Cardiac fibroblast (primary cell): ENCODE measurements around the gene ACBD6.

ENCODE experiments used
- DNase-seq, 2 donors: peaks; one replicate each; pipeline versions ENCODE4 v3.0.0 to v3.0.0-alpha.2; 2010; ENCODE audit warnings: low read depth in 2 of 2
- H3K4me3 ChIP-seq, 2 donors: replicated peaks in 1 of 2; 1 replicate in 1 of 2; 2 replicates in 1 of 2; pipeline ENCODE4 v1.5.1; 2011; ENCODE audit warnings: low read depth in 2 of 2, low read length in 2 of 2, mild to moderate bottlenecking in 2 of 2, moderate library complexity in 1 of 2
- TF ChIP-seq, protein P1 (sequence below): IDR thresholded peaks from one replicate; pipeline ENCODE4 v1.5.1; 2011; ENCODE audit warnings: low read depth, mild to moderate bottlenecking, low read length, inconsistent platforms

ACBD6 gene

DNA sequence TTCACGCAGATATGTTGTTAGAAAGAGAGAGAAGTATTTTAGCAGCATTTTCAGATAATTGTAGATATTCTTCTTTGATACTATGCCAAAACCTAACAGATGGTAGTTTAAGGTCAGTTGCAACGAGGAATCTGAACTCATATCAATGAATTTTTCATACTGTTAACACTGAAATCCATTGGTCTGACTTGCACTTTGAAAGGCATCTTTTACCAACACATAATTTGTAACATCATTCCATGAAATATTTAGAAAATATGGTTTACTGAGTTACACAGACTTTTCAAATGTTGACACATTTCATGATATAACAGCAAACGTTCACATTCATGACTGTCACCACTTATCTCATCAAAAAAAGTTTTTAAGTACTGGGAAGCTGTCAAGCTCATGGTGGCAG lies 4.6 kb downstream of the ACBD6 start:
- H3K4me3 ChIP-seq: no peak overlapping the region
- TF ChIP-seq, protein P1, sequence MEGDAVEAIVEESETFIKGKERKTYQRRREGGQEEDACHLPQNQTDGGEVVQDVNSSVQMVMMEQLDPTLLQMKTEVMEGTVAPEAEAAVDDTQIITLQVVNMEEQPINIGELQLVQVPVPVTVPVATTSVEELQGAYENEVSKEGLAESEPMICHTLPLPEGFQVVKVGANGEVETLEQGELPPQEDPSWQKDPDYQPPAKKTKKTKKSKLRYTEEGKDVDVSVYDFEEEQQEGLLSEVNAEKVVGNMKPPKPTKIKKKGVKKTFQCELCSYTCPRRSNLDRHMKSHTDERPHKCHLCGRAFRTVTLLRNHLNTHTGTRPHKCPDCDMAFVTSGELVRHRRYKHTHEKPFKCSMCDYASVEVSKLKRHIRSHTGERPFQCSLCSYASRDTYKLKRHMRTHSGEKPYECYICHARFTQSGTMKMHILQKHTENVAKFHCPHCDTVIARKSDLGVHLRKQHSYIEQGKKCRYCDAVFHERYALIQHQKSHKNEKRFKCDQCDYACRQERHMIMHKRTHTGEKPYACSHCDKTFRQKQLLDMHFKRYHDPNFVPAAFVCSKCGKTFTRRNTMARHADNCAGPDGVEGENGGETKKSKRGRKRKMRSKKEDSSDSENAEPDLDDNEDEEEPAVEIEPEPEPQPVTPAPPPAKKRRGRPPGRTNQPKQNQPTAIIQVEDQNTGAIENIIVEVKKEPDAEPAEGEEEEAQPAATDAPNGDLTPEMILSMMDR: no peak
- DNase-seq: no peak

DNA sequence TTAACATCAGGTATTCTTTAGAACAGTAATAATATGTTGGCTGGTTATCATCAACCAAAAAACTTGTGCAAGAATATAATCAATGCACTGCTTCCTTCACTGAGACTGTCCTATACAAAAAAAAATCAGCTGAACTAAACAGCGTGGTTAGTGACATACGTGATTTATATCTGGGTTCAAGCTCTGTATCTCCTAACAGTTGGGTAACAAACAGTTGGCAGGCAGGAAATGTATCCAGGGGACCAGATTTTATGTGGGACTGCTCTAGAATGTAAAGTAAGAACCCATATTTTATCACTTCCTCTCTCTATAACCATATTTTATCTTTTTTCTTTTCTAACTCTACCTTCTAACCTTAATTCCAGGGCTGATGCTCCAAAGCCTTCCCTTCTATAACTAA lies 8.0 kb downstream of the ACBD6 start:
- DNase-seq: no peak
- TF ChIP-seq, protein P1: no peak
- H3K4me3 ChIP-seq: no peak overlapping the region

DNA sequence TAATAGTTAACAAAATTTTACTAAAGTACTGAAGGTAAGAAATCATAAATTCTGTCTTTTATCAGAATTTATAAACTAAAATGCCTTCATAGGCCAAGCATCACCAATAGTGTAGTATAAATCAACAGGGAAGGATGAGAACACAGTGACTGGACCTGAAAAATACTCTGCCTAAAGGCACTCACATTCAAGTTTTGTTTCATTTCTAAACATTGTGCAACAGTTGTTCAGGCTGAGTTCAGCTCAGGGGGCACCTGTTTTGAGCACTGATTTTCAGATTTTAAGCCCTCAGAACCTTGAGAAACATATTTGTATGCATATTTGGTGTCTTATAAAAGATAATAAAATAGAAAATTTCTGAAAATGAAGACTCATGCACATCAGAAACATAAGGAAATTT lies 12.4 kb downstream of the ACBD6 start:
- DNase-seq: no peak
- TF ChIP-seq, protein P1: no peak
- H3K4me3 ChIP-seq: no peak overlapping the region

DNA sequence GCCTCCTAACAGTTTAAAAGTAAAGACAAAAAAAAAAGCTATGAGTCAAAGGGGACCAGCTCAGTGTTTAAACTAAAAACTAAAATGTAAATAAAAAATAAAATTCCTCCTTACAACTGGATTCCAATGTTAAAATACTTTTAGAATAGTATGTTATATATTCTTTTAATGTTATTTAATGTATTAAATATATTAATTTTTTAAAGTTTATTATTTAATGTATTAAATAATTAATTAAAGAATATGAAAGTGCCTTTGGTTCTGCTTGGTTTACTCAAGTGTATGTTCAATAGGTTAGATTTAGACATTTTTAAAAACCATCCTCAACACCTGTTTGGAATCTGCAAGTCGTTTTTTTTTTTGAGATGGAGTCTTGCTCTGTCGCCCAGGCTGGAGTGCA lies 13.1 kb downstream of the ACBD6 start:
- no peak overlapping the region for H3K4me3 ChIP-seq
- TF ChIP-seq, protein P1: no peak

DNA sequence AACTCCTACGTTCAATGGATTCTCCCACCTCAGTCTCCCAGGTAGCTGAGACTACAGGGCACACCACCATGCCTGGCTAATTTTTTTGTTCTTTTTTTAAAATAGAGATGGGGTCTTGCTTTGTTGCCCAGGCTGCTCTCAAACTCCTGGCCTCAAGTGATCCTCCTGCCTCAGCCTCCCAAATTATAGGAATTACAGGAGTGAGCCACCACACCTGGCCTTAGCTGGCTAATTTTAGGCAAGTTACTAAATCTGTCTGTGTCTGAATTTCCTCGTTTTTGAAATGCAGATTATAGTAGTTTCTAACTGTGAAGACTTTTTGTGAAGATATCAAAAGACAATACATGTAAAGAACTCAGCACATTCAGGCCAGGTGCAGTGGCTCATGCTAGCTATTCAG lies 13.7 kb downstream of the ACBD6 start:
- TF ChIP-seq, protein P1: no peak
- no peak for DNase-seq
- no peak overlapping the region for H3K4me3 ChIP-seq

More for the DNA sequence above, 13.1 kb downstream of the ACBD6 start:
- no peak for DNase-seq

DNA sequence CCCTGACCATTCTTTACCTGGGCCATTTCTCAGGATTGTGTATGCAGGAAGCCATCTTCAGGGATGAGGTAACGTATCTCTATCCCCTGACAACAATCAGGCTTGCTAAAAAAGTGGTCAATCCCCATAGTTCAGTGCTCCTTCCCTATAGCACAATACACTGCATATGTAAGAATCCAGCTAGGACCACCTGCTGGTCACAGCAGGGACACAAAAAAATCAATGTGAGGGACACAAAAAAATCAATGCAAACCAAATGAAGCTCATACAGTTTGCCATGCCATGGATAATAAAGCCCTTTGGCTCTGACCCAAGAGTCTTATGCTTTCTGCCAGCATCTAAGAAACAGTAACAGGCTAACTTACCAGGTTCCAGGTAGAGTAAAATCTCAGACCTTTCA lies 16.3 kb downstream of the ACBD6 start:
- no peak overlapping the region for H3K4me3 ChIP-seq
- TF ChIP-seq, protein P1: no peak
- DNase-seq: no peak

DNA sequence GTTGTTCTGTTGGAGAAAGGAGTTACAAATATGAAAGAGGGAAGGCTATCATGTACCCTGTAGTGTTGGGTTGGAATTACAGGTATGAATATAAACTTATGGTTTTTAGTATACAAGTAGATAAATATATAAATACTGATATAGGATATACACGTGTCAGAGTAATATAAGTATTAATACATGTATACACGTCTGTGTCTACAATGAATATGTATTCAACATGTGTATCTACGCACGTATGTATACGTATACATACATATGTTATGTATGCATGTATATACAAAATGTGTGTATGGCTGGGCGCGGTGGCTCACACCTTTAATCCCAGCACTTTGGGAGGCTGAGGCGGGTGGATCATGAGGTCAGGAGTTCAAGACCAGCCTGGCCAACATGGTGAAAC lies 17.9 kb downstream of the ACBD6 start:
- TF ChIP-seq, protein P1: no peak
- no peak overlapping the region for H3K4me3 ChIP-seq
- no peak for DNase-seq
